ENCODE results near the gene LIN7C. TPM values are rescaled to one million over a fixed set of nuclear protein-coding genes. Genes with fewer than 3 reads are reported as not detected.

Gene LIN7C
- total and polyA plus RNA-seq, 2 of the 8 experiments (the other 6 are each of a cell fraction or from before 2014, with no cell fraction given): 10.5 to 42.7 TPM

DNA sequence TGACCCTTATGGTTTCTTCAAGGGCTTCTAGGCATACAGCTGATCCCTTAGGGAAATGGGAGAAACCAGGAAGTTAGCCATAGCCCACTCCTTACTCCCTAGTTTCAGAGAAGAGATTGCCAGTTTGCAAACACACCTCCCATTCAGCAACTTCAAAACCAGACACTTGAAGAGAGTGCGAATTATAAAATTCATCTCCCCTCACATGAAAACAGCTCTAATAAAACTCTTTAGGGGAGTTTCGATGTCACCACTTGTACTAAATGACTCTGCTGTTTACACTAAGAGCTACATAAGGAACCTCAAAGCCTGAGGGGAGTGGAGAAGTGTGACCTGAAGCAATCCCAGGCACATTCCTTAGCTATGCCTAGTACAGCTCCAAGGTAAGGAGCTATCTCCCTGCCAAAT lies 42.3 kb downstream of the LIN7C start (continued):
- TF ChIP-seq, protein P1, sequence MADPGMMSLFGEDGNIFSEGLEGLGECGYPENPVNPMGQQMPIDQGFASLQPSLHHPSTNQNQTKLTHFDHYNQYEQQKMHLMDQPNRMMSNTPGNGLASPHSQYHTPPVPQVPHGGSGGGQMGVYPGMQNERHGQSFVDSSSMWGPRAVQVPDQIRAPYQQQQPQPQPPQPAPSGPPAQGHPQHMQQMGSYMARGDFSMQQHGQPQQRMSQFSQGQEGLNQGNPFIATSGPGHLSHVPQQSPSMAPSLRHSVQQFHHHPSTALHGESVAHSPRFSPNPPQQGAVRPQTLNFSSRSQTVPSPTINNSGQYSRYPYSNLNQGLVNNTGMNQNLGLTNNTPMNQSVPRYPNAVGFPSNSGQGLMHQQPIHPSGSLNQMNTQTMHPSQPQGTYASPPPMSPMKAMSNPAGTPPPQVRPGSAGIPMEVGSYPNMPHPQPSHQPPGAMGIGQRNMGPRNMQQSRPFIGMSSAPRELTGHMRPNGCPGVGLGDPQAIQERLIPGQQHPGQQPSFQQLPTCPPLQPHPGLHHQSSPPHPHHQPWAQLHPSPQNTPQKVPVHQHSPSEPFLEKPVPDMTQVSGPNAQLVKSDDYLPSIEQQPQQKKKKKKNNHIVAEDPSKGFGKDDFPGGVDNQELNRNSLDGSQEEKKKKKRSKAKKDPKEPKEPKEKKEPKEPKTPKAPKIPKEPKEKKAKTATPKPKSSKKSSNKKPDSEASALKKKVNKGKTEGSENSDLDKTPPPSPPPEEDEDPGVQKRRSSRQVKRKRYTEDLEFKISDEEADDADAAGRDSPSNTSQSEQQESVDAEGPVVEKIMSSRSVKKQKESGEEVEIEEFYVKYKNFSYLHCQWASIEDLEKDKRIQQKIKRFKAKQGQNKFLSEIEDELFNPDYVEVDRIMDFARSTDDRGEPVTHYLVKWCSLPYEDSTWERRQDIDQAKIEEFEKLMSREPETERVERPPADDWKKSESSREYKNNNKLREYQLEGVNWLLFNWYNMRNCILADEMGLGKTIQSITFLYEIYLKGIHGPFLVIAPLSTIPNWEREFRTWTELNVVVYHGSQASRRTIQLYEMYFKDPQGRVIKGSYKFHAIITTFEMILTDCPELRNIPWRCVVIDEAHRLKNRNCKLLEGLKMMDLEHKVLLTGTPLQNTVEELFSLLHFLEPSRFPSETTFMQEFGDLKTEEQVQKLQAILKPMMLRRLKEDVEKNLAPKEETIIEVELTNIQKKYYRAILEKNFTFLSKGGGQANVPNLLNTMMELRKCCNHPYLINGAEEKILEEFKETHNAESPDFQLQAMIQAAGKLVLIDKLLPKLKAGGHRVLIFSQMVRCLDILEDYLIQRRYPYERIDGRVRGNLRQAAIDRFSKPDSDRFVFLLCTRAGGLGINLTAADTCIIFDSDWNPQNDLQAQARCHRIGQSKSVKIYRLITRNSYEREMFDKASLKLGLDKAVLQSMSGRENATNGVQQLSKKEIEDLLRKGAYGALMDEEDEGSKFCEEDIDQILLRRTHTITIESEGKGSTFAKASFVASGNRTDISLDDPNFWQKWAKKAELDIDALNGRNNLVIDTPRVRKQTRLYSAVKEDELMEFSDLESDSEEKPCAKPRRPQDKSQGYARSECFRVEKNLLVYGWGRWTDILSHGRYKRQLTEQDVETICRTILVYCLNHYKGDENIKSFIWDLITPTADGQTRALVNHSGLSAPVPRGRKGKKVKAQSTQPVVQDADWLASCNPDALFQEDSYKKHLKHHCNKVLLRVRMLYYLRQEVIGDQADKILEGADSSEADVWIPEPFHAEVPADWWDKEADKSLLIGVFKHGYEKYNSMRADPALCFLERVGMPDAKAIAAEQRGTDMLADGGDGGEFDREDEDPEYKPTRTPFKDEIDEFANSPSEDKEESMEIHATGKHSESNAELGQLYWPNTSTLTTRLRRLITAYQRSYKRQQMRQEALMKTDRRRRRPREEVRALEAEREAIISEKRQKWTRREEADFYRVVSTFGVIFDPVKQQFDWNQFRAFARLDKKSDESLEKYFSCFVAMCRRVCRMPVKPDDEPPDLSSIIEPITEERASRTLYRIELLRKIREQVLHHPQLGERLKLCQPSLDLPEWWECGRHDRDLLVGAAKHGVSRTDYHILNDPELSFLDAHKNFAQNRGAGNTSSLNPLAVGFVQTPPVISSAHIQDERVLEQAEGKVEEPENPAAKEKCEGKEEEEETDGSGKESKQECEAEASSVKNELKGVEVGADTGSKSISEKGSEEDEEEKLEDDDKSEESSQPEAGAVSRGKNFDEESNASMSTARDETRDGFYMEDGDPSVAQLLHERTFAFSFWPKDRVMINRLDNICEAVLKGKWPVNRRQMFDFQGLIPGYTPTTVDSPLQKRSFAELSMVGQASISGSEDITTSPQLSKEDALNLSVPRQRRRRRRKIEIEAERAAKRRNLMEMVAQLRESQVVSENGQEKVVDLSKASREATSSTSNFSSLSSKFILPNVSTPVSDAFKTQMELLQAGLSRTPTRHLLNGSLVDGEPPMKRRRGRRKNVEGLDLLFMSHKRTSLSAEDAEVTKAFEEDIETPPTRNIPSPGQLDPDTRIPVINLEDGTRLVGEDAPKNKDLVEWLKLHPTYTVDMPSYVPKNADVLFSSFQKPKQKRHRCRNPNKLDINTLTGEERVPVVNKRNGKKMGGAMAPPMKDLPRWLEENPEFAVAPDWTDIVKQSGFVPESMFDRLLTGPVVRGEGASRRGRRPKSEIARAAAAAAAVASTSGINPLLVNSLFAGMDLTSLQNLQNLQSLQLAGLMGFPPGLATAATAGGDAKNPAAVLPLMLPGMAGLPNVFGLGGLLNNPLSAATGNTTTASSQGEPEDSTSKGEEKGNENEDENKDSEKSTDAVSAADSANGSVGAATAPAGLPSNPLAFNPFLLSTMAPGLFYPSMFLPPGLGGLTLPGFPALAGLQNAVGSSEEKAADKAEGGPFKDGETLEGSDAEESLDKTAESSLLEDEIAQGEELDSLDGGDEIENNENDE (IDR thresholded peaks at IDR 0.05; ENCODE audit: insufficient replicate concordance, low read length): no peak
- TF ChIP-seq POLR2AphosphoS5 (IDR thresholded peaks at IDR 0.05; ENCODE audit: low read depth, low read length): no peak
- no peak for TF ChIP-seq FOSL1 (IDR thresholded peaks at IDR 0.05; ENCODE audit: insufficient read depth, low read depth, low read length)
- TF ChIP-seq, protein P2, sequence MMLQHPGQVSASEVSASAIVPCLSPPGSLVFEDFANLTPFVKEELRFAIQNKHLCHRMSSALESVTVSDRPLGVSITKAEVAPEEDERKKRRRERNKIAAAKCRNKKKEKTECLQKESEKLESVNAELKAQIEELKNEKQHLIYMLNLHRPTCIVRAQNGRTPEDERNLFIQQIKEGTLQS (IDR thresholded peaks at IDR 0.05; ENCODE audit: insufficient read depth, low read depth, low read length): no peak
- no peak for TF ChIP-seq CEBPB (IDR thresholded peaks at IDR 0.05; ENCODE audit: low read depth, low read length)
- TF ChIP-seq RNF2 (IDR thresholded peaks at IDR 0.05; ENCODE audit: borderline replicate concordance, low read depth, low read length, missing control alignments, poor library complexity, severe bottlenecking): no peak
- no peak for TF ChIP-seq SIX5 (IDR thresholded peaks at IDR 0.05; ENCODE audit: low read depth, low read length)
- no peak for TF ChIP-seq SAP30 (IDR thresholded peaks at IDR 0.05; ENCODE audit: insufficient read depth, insufficient replicate concordance, low read length)
- TF ChIP-seq TCF12 (IDR thresholded peaks at IDR 0.05; ENCODE audit: low read depth, low read length): no peak
- TF ChIP-seq SRF (IDR thresholded peaks at IDR 0.05; ENCODE audit: low read depth, low read length): no peak
- TF ChIP-seq TAF7 (optimal IDR thresholded peaks at IDR 0.05; ENCODE audit: borderline replicate concordance, low read depth, low read length): no peak
